GM12878 (cell line): ENCODE results near the gene TTC33. TPM values are rescaled to one million over a fixed set of nuclear protein-coding genes. Genes with fewer than 3 reads are reported as not detected.
"Not testable (repeated sequence)": the region's sequence is repeated elsewhere in the genome, so short reads cannot be mapped to it uniquely, and the experiment has no call there.

Experiments used
- ATAC-seq: fragments of 200-7000 bp; cut with Tn5 transposase; 3 replicates; pipeline ENCODE4 v1.9.1; 2020; ENCODE audit warnings: mild to moderate bottlenecking, moderate library complexity
- BruUV-seq: library from RNA; stranded (reverse); fragments of 400-500 nt; replicated peaks from 2 replicates; lab custom pipeline; 2021; lab: Mats Ljungman, UMichigan
- CTCF ChIA-PET: fragments of 300-600 bp; sonication (Branson Sonifier 250); formaldehyde crosslinking; extraction: SDS; loops from one replicate; lab custom pipeline; 2021; ENCODE audit warnings: inconsistent platforms; lab: Yijun Ruan, JAX
- POLR2A ChIA-PET: fragments of 350-600 bp; formaldehyde crosslinking; extraction: SDS; loops from one replicate; lab custom pipeline; 2021; ENCODE audit warnings: inconsistent platforms; lab: Charles Lee
- RAD21 ChIA-PET: fragments of 300-600 bp; sonication (Branson Sonifier 250); formaldehyde crosslinking; loops from one replicate; lab custom pipeline; 2023; ENCODE audit warnings: antibody characterized with exemption; ENCODE audit not compliant: unreplicated experiment; lab: Charles Lee
- SMC1A ChIA-PET: fragments of 300-600 bp; sonication (Branson Sonifier 250); formaldehyde crosslinking; loops from one replicate; lab custom pipeline; 2023; ENCODE audit not compliant: unreplicated experiment, uncharacterized antibody; lab: Charles Lee
- DNase-seq: peaks from one replicate; pipeline ENCODE4 v3.0.0-alpha.2; 2011; ENCODE audit warnings: low read depth, low spot score
- FAIRE-seq: peaks from 3 replicates; lab custom pipeline; 2011; peaks lifted over from hg19 to GRCh38; lab: Jason Lieb, UNC
- H2AFZ ChIP-seq: 2 replicates; pipeline ENCODE4 v1.6.0; 2011; ENCODE audit warnings: low read depth, low read length, control low read depth; ENCODE audit not compliant: control insufficient read depth
- H3K27ac ChIP-seq: 2 replicates; pipeline ENCODE4 v1.5.1; 2011; ENCODE audit warnings: control low read depth; ENCODE audit not compliant: control insufficient read depth, insufficient read depth
- H3K27me3 ChIP-seq, 2 experiments: replicated peaks in 1 of 2; 2 replicates each; pipeline versions ENCODE4 v1.6.0 to v1.6.1; 2011; ENCODE audit warnings: low read length in 1 of 2; ENCODE audit not compliant: control insufficient read depth in 2 of 2, insufficient read depth in 2 of 2
- H3K36me3 ChIP-seq, 2 experiments: 2 replicates each; pipeline ENCODE4 v1.5.1; 2011; ENCODE audit warnings: low read length in 1 of 2; ENCODE audit not compliant: control insufficient read depth in 2 of 2, insufficient read depth in 2 of 2
- H3K4me1 ChIP-seq: 2 replicates; pipeline ENCODE4 v1.6.1; 2011; ENCODE audit warnings: mild to moderate bottlenecking, low read length, moderate library complexity, mixed read lengths; ENCODE audit not compliant: control insufficient read depth, insufficient read depth
- H3K4me2 ChIP-seq: 2 replicates; pipeline ENCODE4 v1.6.0; 2011; ENCODE audit warnings: control low read depth; ENCODE audit not compliant: control insufficient read depth, insufficient read depth
- H3K4me3 ChIP-seq: fragments of 200-600 bp; sonication (generic); 2 replicates; pipeline ENCODE4 v1.5.1; 2016
- H3K79me2 ChIP-seq: 2 replicates; pipeline ENCODE4 v1.6.0; 2011; ENCODE audit warnings: low read length; ENCODE audit not compliant: control insufficient read depth, insufficient read depth
- H3K9ac ChIP-seq: 2 replicates; pipeline ENCODE4 v1.8.0; 2011; ENCODE audit warnings: low read length, control low read depth, mixed read lengths; ENCODE audit not compliant: control insufficient read depth, insufficient read depth
- H3K9me3 ChIP-seq: replicated peaks from 3 replicates; pipeline ENCODE4 v1.5.1; 2011; ENCODE audit warnings: mild to moderate bottlenecking, low read length; ENCODE audit not compliant: control insufficient read depth, insufficient read depth
- H4K20me1 ChIP-seq: 2 replicates; pipeline ENCODE4 v1.6.0; 2011; ENCODE audit not compliant: control insufficient read depth, insufficient read depth
- BRCA1 ChIP-seq: IDR thresholded peaks from 2 replicates; pipeline ENCODE4 v1.6.1; 2011; ENCODE audit warnings: low read depth, low read length, improper control_type of control experiment
- EGR1 ChIP-seq, 2 experiments: IDR thresholded peaks; 1 replicate in 1 of 2; 2 replicates in 1 of 2; pipeline ENCODE4 v1.6.1; 2011 to 2012; ENCODE audit warnings: low read depth in 2 of 2, low read length in 2 of 2, borderline replicate concordance in 1 of 2, mild to moderate bottlenecking in 1 of 2, moderate library complexity in 1 of 2
- FOXM1 ChIP-seq: IDR thresholded peaks from 2 replicates; pipeline ENCODE4 v1.6.1; 2012; ENCODE audit warnings: low read depth, mild to moderate bottlenecking, inconsistent platforms, low read length, moderate library complexity
- JUNB ChIP-seq: IDR thresholded peaks from 2 replicates; pipeline ENCODE4 v1.6.1; 2016; ENCODE audit warnings: antibody characterized with exemption, mild to moderate bottlenecking
- NR2C1 ChIP-seq: fragments of 450-650 bp; IDR thresholded peaks from 2 replicates; pipeline ENCODE4 v1.6.1; 2017; ENCODE audit warnings: antibody characterized with exemption, mild to moderate bottlenecking, moderate library complexity
- SP1 ChIP-seq: IDR thresholded peaks from one replicate; pipeline ENCODE4 v1.6.1; 2011; ENCODE audit warnings: low read depth, low read length
- USF2 ChIP-seq: IDR thresholded peaks from 2 replicates; pipeline ENCODE4 v1.6.1; 2011; ENCODE audit warnings: low read depth, low read length, improper control_type of control experiment, borderline replicate concordance
- ZNF24 ChIP-seq: fragments of 450-650 bp; IDR thresholded peaks from 2 replicates; pipeline ENCODE4 v1.6.1; 2017; ENCODE audit warnings: antibody characterized with exemption, mild to moderate bottlenecking
- WGBS: methylation state at CpG from one replicate; pipeline ENCODE4 v1.1.6; 2016; ENCODE audit warnings: low lambda C conversion rate; ENCODE audit not compliant: insufficient replicate concordance, insufficient coverage; ENCODE audit errors: missing lambda C conversion rate; 5-methylcytosine and 5-hydroxymethylcytosine counted together
- in situ Hi-C: fragments of 300-500 bp; cut with MboI; formaldehyde crosslinking; loops from 9 replicates; pipeline ENCODE4 v1.14.3; 2018; ENCODE audit warnings: mixed read lengths
- intact Hi-C: fragments of 100-400 bp; cut with micrococcal nuclease; formaldehyde crosslinking; loops from one replicate; pipeline ENCODE4 v1.14.2; 2022; ENCODE audit not compliant: unreplicated experiment
- polyA plus RNA-seq, 11 experiments: library from polyadenylated mRNA; depleted of rRNA in 4 of 11; unstranded in 6 of 11; stranded (reverse) in 5 of 11; fragments of >200 nt; fragmentation: Nextera tagmentation in 4 of 11; fragmentation: Illumina TruSeq in 1 of 11; extraction: Ambion mirVana in 4 of 11; extraction: Trizol in 1 of 11; gene quantifications; 1 replicate in 1 of 11; 2 replicates in 10 of 11; pipeline versions ENCODE4 v1.2.1 to v1.2.3, GENCODE V29; 2011 to 2016; ENCODE audit warnings: inconsistent platforms in 2 of 11, missing spikeins in 2 of 11, low read depth in 1 of 11
- total RNA-seq, 4 experiments: library from RNA; depleted of rRNA in 3 of 4; stranded (reverse); fragments of >200 nt in 3 of 4; fragmentation: Illumina TruSeq in 1 of 4; extraction: Trizol in 1 of 4; gene quantifications; 2 replicates each; pipeline versions ENCODE4 v1.2.1 to v1.2.3, GENCODE V29; 2013 to 2021
- TF ChIP-seq, protein P1 (sequence below): fragments of 450-650 bp; IDR thresholded peaks from 2 replicates; pipeline ENCODE4 v1.6.1; 2016; ENCODE audit warnings: mild to moderate bottlenecking

Gene TTC33
- total and polyA plus RNA-seq, 10 of the 15 experiments (the other 5 are each of a cell fraction or from before 2014, with no cell fraction given): 7.9 to 22.3 (median 14.6) TPM

- H2AFZ ChIP-seq, H3K9ac ChIP-seq, H3K4me2 ChIP-seq, FAIRE-seq, H4K20me1 ChIP-seq, DNase-seq, H3K27ac ChIP-seq, BruUV-seq, H3K9me3 ChIP-seq, H3K4me1 ChIP-seq, H3K36me3 ChIP-seq, RAD21 ChIA-PET, ATAC-seq, H3K27me3 ChIP-seq, in situ Hi-C loops, H3K4me3 ChIP-seq, intact Hi-C loops: not testable (repeated sequence)
- peaks cover 42% of the 10 kb centered on the region for H3K79me2 ChIP-seq
- CTCF ChIA-PET: interaction anchor here (1.2 to 1.6 kb wide), 2 partner anchors 9 to 27 kb away, joined by 3 read pairs; no protein-coding TSS in a partner anchor
- WGBS: 100% methylated on average over 2 of the region's 3 CpGs
- SMC1A ChIA-PET: interaction anchor here (1.8 kb wide), 1 partner anchor 46 kb away, joined by 4 read pairs; no protein-coding TSS in a partner anchor
- POLR2A ChIA-PET: interaction anchor here (1.5 kb wide), 1 partner anchor 8 kb away, joined by 3 read pairs; no protein-coding TSS in a partner anchor
These were observed 30.9 kb upstream of the TTC33 start for GRCh38 chr5:40786664-40787063.

GRCh38 chr5:40784916-40785315 is 29.2 kb upstream of the TTC33 start:
- 94% methylated on average over 1 of the region's 1 CpG for WGBS
- H3K9ac ChIP-seq: no peak overlapping the region
- CTCF ChIA-PET: interaction anchor here (1.4 kb wide), 1 partner anchor 8 kb away, joined by 5 read pairs; no protein-coding TSS in a partner anchor
- in situ Hi-C loops: no loop called here
- H3K4me2 ChIP-seq: no peak overlapping the region
- intact Hi-C loops: no loop called here
- peaks cover 5% of the 10 kb centered on the region for H3K9me3 ChIP-seq
- ATAC-seq (no peak), DNase-seq (no peak), FAIRE-seq (no peak)
- RAD21 ChIA-PET: no interaction called here
- no peaks in the 10 kb centered on the region for H3K4me1 ChIP-seq
- H2AFZ ChIP-seq: no peak overlapping the region
- no peak overlapping the region for H3K4me3 ChIP-seq
- SMC1A ChIA-PET: no interaction called here
- H3K27ac ChIP-seq: no peak overlapping the region
- H3K27me3 ChIP-seq: no peaks in the 10 kb centered on the region
- no peak for TF ChIP-seq EGR1 (IDR thresholded peaks at IDR 0.05; ENCODE audit: borderline replicate concordance in 1 of 2, low read depth in 2 of 2, low read length in 2 of 2)
- TF ChIP-seq JUNB: no peak
- TF ChIP-seq NR2C1: no peak
- TF ChIP-seq BRCA1: no peak
- no peak for TF ChIP-seq FOXM1
- TF ChIP-seq, protein P1, sequence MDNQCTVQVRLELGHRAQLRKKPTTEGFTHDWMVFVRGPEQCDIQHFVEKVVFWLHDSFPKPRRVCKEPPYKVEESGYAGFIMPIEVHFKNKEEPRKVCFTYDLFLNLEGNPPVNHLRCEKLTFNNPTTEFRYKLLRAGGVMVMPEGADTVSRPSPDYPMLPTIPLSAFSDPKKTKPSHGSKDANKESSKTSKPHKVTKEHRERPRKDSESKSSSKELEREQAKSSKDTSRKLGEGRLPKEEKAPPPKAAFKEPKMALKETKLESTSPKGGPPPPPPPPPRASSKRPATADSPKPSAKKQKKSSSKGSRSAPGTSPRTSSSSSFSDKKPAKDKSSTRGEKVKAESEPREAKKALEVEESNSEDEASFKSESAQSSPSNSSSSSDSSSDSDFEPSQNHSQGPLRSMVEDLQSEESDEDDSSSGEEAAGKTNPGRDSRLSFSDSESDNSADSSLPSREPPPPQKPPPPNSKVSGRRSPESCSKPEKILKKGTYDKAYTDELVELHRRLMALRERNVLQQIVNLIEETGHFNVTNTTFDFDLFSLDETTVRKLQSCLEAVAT: no peak
- no peak for TF ChIP-seq SP1
- no peak for TF ChIP-seq USF2
- TF ChIP-seq ZNF24: no peak
- POLR2A ChIA-PET: no interaction called here
- H3K36me3 ChIP-seq: no peaks in the 10 kb centered on the region
- BruUV-seq: no TSS peak
- peaks cover 37% of the 10 kb centered on the region for H3K79me2 ChIP-seq
- H4K20me1 ChIP-seq: no peaks in the 10 kb centered on the region
